Measurements from ENCODE around the gene ONECUT3.

ONECUT3 gene

DNA sequence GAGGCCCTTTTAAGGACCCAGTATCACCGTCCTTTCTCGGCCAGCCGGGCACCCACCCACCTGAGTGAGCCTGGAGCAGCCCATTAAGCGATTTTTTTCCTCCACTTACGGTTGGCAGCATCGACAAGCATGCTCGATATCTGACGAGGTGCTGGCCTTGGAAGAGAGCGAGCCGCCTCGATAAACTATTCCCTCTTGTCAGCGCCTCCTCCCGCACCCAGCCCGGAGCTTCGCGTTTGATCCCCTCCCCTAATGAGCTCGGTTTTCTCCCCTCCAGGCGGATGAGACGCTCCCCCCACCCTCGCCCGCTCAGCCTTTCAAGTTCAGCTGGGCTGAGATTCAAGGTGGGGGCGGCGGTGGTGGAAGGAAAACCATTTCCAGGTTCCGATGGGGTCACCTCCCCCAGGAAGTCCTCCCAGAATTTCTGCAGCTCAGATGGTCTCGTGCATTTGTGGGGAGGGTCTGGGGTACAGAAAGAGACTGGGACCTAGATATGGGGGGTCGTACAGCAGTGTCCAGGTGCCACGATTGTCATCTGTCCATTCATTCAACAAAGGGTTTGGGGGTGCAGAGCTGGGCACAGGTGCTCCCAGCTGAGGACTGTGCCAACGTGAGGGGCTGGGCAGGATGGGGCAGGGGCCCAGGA lies 18.9 kb upstream of the ONECUT3 start:
- Histone ChIP-seq H2BK5ac (ENCODE audit: low read depth, low read length, poor library complexity) (no peak overlapping the region), H3K4me2 (ENCODE audit: low read length) (no peak overlapping the region), H3K23ac (ENCODE audit: low read length) (no peak overlapping the region), H3K27me3 (ENCODE audit: insufficient read depth, low read length) (no peaks in the 10 kb centered on the region), H4K91ac (ENCODE audit: low read depth, low read length) (no peak overlapping the region), H3K14ac (ENCODE audit: low read length) (no peak overlapping the region), H3K4me3 (ENCODE audit: low read depth, low read length) (no peak overlapping the region), H4K12ac (ENCODE audit: low read depth, low read length) (no peak overlapping the region), H3K79me2 (ENCODE audit: control insufficient read depth, insufficient read depth, low read length, poor library complexity) (no peaks in the 10 kb centered on the region), H2AFZ (ENCODE audit: insufficient read depth, low read length, poor library complexity) (no peak overlapping the region), H2BK12ac (ENCODE audit: low read length) (no peak overlapping the region), H3K4ac (ENCODE audit: low read depth, low read length) (no peak overlapping the region), H3K4me1 (ENCODE audit: control insufficient read depth in 1 of 2, insufficient read depth in 2 of 2, low read length in 2 of 2) (no peaks in the 10 kb centered on the region), H3K18ac (ENCODE audit: low read length) (no peak overlapping the region), H3K27ac (ENCODE audit: low read depth, low read length) (no peak overlapping the region), H2AK5ac (ENCODE audit: low read length) (no peak overlapping the region), H4K8ac (ENCODE audit: low read depth, low read length) (no peak overlapping the region), H3K9me3 (ENCODE audit: insufficient read depth, low read depth, low read length) (peaks cover 2% of the 10 kb centered on the region), H3K79me1 (ENCODE audit: low read length) (no peaks in the 10 kb centered on the region), H3K9ac (ENCODE audit: low read length) (no peak overlapping the region), H3K36me3 (ENCODE audit: control insufficient read depth in 1 of 2, insufficient read depth in 2 of 2, low read length in 2 of 2) (no peaks in the 10 kb centered on the region), H2BK120ac (ENCODE audit: insufficient read depth, low read length, poor library complexity) (no peak overlapping the region)
- no CpG with 5 or more reads among the region's 28 CpGs for WGBS (ENCODE audit: extremely low coverage, insufficient coverage, insufficient read length)
- no peak for DNase-seq

DNA sequence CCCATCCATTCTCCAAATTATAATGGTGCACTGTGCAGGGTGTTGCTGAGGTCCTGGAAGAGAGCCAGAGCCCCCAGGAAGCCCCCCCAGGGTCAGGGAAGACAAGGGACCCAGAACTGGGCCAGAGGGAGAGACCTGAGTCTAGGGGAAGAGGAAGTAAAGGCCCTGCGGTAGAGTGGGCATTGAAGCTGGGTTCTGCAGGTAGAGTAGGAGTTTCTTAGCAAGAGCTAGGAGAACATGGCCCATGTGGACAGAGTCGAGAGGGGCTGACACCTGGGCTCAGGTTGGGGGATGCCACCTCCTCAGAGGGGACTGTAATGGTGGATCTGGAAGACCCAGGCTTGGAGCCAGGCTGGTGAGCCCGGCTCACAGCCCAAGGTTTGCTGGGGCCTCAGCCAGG lies 17.0 kb upstream of the ONECUT3 start:
- peaks cover 3% of the 10 kb centered on the region for H3K9me3 ChIP-seq (ENCODE audit: insufficient read depth, low read depth, low read length)
- no peak overlapping the region for H3K4ac ChIP-seq (ENCODE audit: low read depth, low read length)
- no peak overlapping the region for H3K18ac ChIP-seq (ENCODE audit: low read length)
- H3K79me2 ChIP-seq (ENCODE audit: control insufficient read depth, insufficient read depth, low read length, poor library complexity), result no peaks in the 10 kb centered on the region
- H3K9ac ChIP-seq (ENCODE audit: low read length), result no peak overlapping the region
- H4K91ac ChIP-seq (ENCODE audit: low read depth, low read length), result no peak overlapping the region
- no peak overlapping the region for H2BK120ac ChIP-seq (ENCODE audit: insufficient read depth, low read length, poor library complexity)
- H4K8ac ChIP-seq (ENCODE audit: low read depth, low read length), result no peak overlapping the region
- no peak overlapping the region for H2AFZ ChIP-seq (ENCODE audit: insufficient read depth, low read length, poor library complexity)
- no peak overlapping the region for H2BK12ac ChIP-seq (ENCODE audit: low read length)
- H3K23ac ChIP-seq (ENCODE audit: low read length), result no peak overlapping the region
- H4K12ac ChIP-seq (ENCODE audit: low read depth, low read length), result no peak overlapping the region
- H3K4me3 ChIP-seq (ENCODE audit: low read depth, low read length), result no peak overlapping the region
- H2BK5ac ChIP-seq (ENCODE audit: low read depth, low read length, poor library complexity), result no peak overlapping the region
- H3K4me2 ChIP-seq (ENCODE audit: low read length), result no peak overlapping the region
- no peak overlapping the region for H2AK5ac ChIP-seq (ENCODE audit: low read length)
- H3K79me1 ChIP-seq (ENCODE audit: low read length), result no peaks in the 10 kb centered on the region
- no peak overlapping the region for H3K27ac ChIP-seq (ENCODE audit: low read depth, low read length)
- H3K36me3 ChIP-seq (ENCODE audit: control insufficient read depth in 1 of 2, insufficient read depth in 2 of 2, low read length in 2 of 2), result no peaks in the 10 kb centered on the region
- no CpG with 5 or more reads among the region's 3 CpGs for WGBS (ENCODE audit: extremely low coverage, insufficient coverage, insufficient read length)
- DNase-seq, result no peak
- H3K14ac ChIP-seq (ENCODE audit: low read length), result no peak overlapping the region
- H3K27me3 ChIP-seq (ENCODE audit: insufficient read depth, low read length), result no peaks in the 10 kb centered on the region
- H3K4me1 ChIP-seq (ENCODE audit: control insufficient read depth in 1 of 2, insufficient read depth in 2 of 2, low read length in 2 of 2), result no peaks in the 10 kb centered on the region

DNA sequence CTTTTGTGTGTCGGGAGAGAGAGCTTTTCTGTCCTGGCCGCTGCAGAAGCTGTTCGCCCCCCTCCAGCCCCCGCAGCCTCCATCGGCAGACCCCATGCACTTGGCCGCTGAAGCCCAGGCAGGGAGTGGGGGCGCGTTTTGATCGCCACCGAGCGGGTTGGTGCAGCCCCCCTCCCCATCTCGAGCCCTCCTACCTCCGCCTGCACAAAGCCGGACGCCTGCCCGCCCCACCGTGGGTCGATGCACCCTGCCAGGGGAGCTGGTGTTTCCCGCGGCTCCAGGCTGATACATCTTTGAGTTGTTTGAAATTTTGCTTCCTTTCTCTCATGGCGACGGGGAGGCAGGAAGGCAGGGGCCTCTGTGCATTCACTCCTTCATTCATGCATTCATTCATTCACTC lies 16.4 kb upstream of the ONECUT3 start:
- whole genome bisulfite sequencing (ENCODE audit: extremely low coverage, insufficient coverage, insufficient read length), result no CpG with 5 or more reads among the region's 22 CpGs
- Histone ChIP-seq H2AFZ (ENCODE audit: insufficient read depth, low read length, poor library complexity) (no peak overlapping the region), H3K14ac (ENCODE audit: low read length) (no peak overlapping the region), H3K4me1 (ENCODE audit: control insufficient read depth in 1 of 2, insufficient read depth in 2 of 2, low read length in 2 of 2) (no peaks in the 10 kb centered on the region), H3K27me3 (ENCODE audit: insufficient read depth, low read length) (no peaks in the 10 kb centered on the region), H3K9me3 (ENCODE audit: insufficient read depth, low read depth, low read length) (peaks cover 3% of the 10 kb centered on the region), H3K79me1 (ENCODE audit: low read length) (no peaks in the 10 kb centered on the region), H3K27ac (ENCODE audit: low read depth, low read length) (no peak overlapping the region), H3K4me3 (ENCODE audit: low read depth, low read length) (no peak overlapping the region), H2BK12ac (ENCODE audit: low read length) (no peak overlapping the region), H4K91ac (ENCODE audit: low read depth, low read length) (no peak overlapping the region), H3K9ac (ENCODE audit: low read length) (no peak overlapping the region), H2BK5ac (ENCODE audit: low read depth, low read length, poor library complexity) (no peak overlapping the region), H4K8ac (ENCODE audit: low read depth, low read length) (no peak overlapping the region), H3K18ac (ENCODE audit: low read length) (no peak overlapping the region), H3K4me2 (ENCODE audit: low read length) (no peak overlapping the region), H4K12ac (ENCODE audit: low read depth, low read length) (no peak overlapping the region), H2BK120ac (ENCODE audit: insufficient read depth, low read length, poor library complexity) (no peak overlapping the region), H3K23ac (ENCODE audit: low read length) (no peak overlapping the region), H2AK5ac (ENCODE audit: low read length) (no peak overlapping the region), H3K79me2 (ENCODE audit: control insufficient read depth, insufficient read depth, low read length, poor library complexity) (no peaks in the 10 kb centered on the region), H3K36me3 (ENCODE audit: control insufficient read depth in 1 of 2, insufficient read depth in 2 of 2, low read length in 2 of 2) (no peaks in the 10 kb centered on the region), H3K4ac (ENCODE audit: low read depth, low read length) (no peak overlapping the region)
- no peak for DNase-seq

DNA sequence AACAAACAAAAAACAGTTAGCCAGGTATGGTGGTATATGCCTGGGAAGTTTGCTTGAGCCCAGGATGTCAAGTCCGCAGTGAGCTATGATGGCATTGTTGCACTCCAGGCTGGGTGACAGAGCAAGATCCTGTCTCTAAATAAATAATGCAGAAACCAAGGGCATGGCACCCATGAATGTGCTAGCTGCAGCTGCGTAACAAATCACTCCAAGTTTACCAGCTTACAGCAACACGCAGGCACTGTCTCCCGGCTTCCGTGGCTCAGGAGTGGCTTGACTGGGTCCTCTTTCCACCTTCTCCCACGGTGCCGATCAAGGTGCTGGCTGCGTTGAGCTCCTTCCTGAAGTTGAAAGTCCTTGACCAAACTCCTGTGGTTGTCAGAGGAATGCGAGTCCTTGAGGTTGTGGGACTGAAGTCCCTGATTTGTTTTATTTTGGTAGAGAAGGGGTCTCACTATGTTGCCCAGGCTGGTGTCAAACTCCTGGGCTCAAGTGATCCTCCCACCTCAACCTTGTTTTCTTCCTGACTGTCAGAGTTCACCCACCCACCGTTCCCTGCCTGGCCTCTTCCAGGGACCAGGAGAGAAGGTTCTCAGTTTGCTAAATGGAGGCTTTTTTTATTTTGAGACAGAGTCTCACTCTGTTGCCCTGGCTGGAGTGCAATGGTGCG lies 13.2 kb upstream of the ONECUT3 start:
- Histone ChIP-seq H3K27ac (ENCODE audit: low read depth, low read length) (no peak overlapping the region), H3K27me3 (ENCODE audit: insufficient read depth, low read length) (peaks cover 6% of the 10 kb centered on the region), H4K12ac (ENCODE audit: low read depth, low read length) (no peak overlapping the region), H3K4me3 (ENCODE audit: low read depth, low read length) (no peak overlapping the region), H2BK120ac (ENCODE audit: insufficient read depth, low read length, poor library complexity) (no peak overlapping the region), H2BK5ac (ENCODE audit: low read depth, low read length, poor library complexity) (no peak overlapping the region), H3K9me3 (ENCODE audit: insufficient read depth, low read depth, low read length) (peaks cover 5% of the 10 kb centered on the region), H4K91ac (ENCODE audit: low read depth, low read length) (no peak overlapping the region), H3K36me3 (ENCODE audit: control insufficient read depth in 1 of 2, insufficient read depth in 2 of 2, low read length in 2 of 2) (no peaks in the 10 kb centered on the region), H4K8ac (ENCODE audit: low read depth, low read length) (no peak overlapping the region), H3K14ac (ENCODE audit: low read length) (no peak overlapping the region), H2AFZ (ENCODE audit: insufficient read depth, low read length, poor library complexity) (no peak overlapping the region), H3K79me2 (ENCODE audit: control insufficient read depth, insufficient read depth, low read length, poor library complexity) (no peaks in the 10 kb centered on the region), H3K4me2 (ENCODE audit: low read length) (no peak overlapping the region), H2BK12ac (ENCODE audit: low read length) (no peak overlapping the region), H3K4me1 (ENCODE audit: control insufficient read depth in 1 of 2, insufficient read depth in 2 of 2, low read length in 2 of 2) (no peaks in the 10 kb centered on the region), H3K9ac (ENCODE audit: low read length) (no peak overlapping the region), H3K18ac (ENCODE audit: low read length) (no peak overlapping the region), H3K23ac (ENCODE audit: low read length) (no peak overlapping the region), H3K4ac (ENCODE audit: low read depth, low read length) (no peak overlapping the region), H2AK5ac (ENCODE audit: low read length) (no peak overlapping the region), H3K79me1 (ENCODE audit: low read length) (no peaks in the 10 kb centered on the region)
- WGBS (ENCODE audit: extremely low coverage, insufficient coverage, insufficient read length), result no CpG with 5 or more reads among the region's 11 CpGs
- no peak for DNase-seq

Data from trophoblast cell (in vitro differentiated cells and primary cell).